ENCODE results near the gene CYP4F8. TPM values are rescaled to one million over a fixed set of nuclear protein-coding genes. Genes with fewer than 3 reads are reported as not detected.
"Not testable (repeated sequence)": the region's sequence is repeated elsewhere in the genome, so short reads cannot be mapped to it uniquely, and the experiment has no call there.

Gene CYP4F8
- total RNA-seq, 1 donor from 2014 or later = not detected

DNA sequence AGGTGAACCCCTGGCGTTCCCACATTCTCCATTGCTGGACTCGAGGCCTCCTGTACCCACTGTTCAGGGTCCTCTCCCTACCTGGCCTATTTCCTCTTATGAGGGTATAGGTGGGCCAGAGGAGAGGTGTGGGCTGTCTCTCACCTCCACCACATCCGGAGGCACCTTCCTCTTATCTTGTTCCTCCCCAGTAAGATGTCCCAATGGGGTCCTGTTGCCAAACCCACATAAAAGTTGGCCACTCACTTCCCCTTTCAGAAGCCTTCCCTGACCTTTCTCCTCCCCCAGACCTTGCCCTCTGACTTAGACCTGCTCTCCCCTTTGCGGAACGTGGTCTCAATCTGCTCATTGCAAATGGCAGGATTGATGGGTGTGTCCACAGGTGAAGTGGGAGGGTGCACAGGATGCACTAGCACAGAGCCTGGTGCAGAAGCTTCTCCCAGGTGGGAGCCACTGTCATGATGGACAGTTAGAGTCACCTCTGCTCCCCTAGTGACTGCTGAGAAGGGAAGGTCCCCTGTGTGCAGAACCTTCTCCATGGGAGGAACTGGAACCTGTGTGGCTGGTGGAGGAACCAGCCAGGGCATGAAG lies 27.0 kb downstream of the CYP4F8 start:
- H3K27ac Mint-ChIP-seq = no peak overlapping the region
- DNase-seq (ENCODE audit: low spot score) = no peak
- H3K4me3 Mint-ChIP-seq = no peak overlapping the region
- no peaks in the 10 kb centered on the region for H3K9me3 Mint-ChIP-seq
- no peaks in the 10 kb centered on the region for H3K36me3 Mint-ChIP-seq (ENCODE audit: low read depth)
- intact Hi-C loops (cut with micrococcal nuclease) = no loop called here
- H3K4me1 Mint-ChIP-seq (ENCODE audit: low read depth) = no peaks in the 10 kb centered on the region
- no peaks in the 10 kb centered on the region for H3K27me3 Mint-ChIP-seq (ENCODE audit: insufficient read depth)

GRCh38 chr19:15642807-15643206 lies 27.8 kb downstream of the CYP4F8 start:
- Mint-ChIP-seq H3K4me3 (no peak overlapping the region), H3K27me3 (ENCODE audit: insufficient read depth) (no peaks in the 10 kb centered on the region), H3K4me1 (ENCODE audit: low read depth) (no peaks in the 10 kb centered on the region), H3K9me3 (no peaks in the 10 kb centered on the region), H3K27ac (no peak overlapping the region), H3K36me3 (ENCODE audit: low read depth) (no peaks in the 10 kb centered on the region)
- intact Hi-C loops (cut with micrococcal nuclease) = no loop called here
- no peak for DNase-seq (ENCODE audit: low spot score)

DNA sequence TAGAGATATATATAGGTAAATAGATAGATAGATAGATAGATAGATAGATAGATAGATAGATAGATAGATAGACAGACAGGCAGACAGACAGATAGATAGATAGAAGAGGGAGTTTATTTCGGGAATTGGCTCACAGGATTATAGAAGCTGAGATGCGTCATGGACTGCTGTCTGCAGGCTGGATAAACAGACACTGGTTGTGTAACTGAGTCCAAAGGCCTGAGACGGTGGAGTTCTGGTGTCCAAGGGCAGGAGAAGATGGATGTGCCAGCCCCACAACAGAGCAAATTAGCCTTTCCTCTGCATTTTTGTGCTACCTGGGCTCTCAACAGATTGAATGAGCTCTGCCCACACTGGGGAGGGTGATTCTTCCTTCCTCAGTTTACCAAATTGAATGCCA lies 28.4 kb downstream of the CYP4F8 start:
- intact Hi-C loops (cut with micrococcal nuclease) = no loop called here
- DNase-seq (ENCODE audit: low spot score) = no peak
- no peak overlapping the region for H3K27ac Mint-ChIP-seq
- no peaks in the 10 kb centered on the region for H3K4me1 Mint-ChIP-seq (ENCODE audit: low read depth)
- no peak overlapping the region for H3K4me3 Mint-ChIP-seq
- H3K27me3 Mint-ChIP-seq (ENCODE audit: insufficient read depth) = no peaks in the 10 kb centered on the region
- H3K36me3 Mint-ChIP-seq (ENCODE audit: low read depth) = no peaks in the 10 kb centered on the region
- H3K9me3 Mint-ChIP-seq = no peaks in the 10 kb centered on the region

- Mint-ChIP-seq H3K27ac (no peak overlapping the region), H3K9me3 (no peaks in the 10 kb centered on the region), H3K4me3 (no peak overlapping the region), H3K27me3 (ENCODE audit: insufficient read depth) (no peaks in the 10 kb centered on the region), H3K36me3 (ENCODE audit: low read depth) (no peaks in the 10 kb centered on the region), H3K4me1 (ENCODE audit: low read depth) (no peaks in the 10 kb centered on the region)
- intact Hi-C loops (cut with micrococcal nuclease) = no loop called here
- no peak for DNase-seq (ENCODE audit: low spot score)
Observed at GRCh38 chr19:15644066-15644741, 29.2 kb downstream of the CYP4F8 start.

- H3K9me3 Mint-ChIP-seq = no peaks in the 10 kb centered on the region
Observed at GRCh38 chr19:15644816-15645215, 29.8 kb downstream of the CYP4F8 start.

GRCh38 chr19:15649526-15649925 lies 34.5 kb downstream of the CYP4F8 start:
- no peaks in the 10 kb centered on the region for H3K36me3 Mint-ChIP-seq (ENCODE audit: low read depth)
- peaks cover 4% of the 10 kb centered on the region for H3K27me3 Mint-ChIP-seq (ENCODE audit: insufficient read depth)
- intact Hi-C loops (cut with micrococcal nuclease) = no loop called here
- no peak overlapping the region for H3K27ac Mint-ChIP-seq
- H3K9me3 Mint-ChIP-seq = no peaks in the 10 kb centered on the region
- H3K4me3 Mint-ChIP-seq = no peak overlapping the region
- no peak for DNase-seq (ENCODE audit: low spot score)
- H3K4me1 Mint-ChIP-seq (ENCODE audit: low read depth) = no peaks in the 10 kb centered on the region

More at GRCh38 chr19:15644816-15645215, 29.8 kb downstream of the CYP4F8 start:
- Mint-ChIP-seq H3K27ac (no peak overlapping the region), H3K4me1 (ENCODE audit: low read depth) (no peaks in the 10 kb centered on the region), H3K36me3 (ENCODE audit: low read depth) (no peaks in the 10 kb centered on the region), H3K27me3 (ENCODE audit: insufficient read depth) (no peaks in the 10 kb centered on the region), H3K4me3 (no peak overlapping the region)
- no peak for DNase-seq (ENCODE audit: low spot score)
- intact Hi-C loops (cut with micrococcal nuclease) = no loop called here

DNA sequence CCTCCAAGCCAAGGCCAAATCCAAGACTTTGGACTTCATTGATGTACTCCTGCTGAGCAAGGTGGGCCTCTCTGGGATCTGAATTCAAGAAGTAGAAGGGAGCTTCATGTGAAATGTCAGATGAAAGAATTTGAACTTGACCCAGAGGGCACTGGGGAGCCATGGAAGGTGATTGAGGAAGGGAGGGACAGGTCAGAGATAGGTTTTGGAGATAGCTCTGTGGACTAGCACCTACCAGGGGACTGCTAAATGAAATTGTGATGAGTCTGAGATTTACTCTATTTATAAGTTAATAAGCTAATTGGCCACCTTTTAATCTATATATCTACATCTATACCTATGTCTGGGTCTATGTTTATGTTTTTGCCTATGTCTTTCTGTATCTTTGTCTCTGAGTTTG lies 35.1 kb downstream of the CYP4F8 start:
- DNase-seq (ENCODE audit: low spot score); intact Hi-C loops (cut with micrococcal nuclease); H3K4me3 Mint-ChIP-seq; H3K27me3 Mint-ChIP-seq (ENCODE audit: insufficient read depth); H3K4me1 Mint-ChIP-seq (ENCODE audit: low read depth); H3K36me3 Mint-ChIP-seq (ENCODE audit: low read depth); H3K9me3 Mint-ChIP-seq; H3K27ac Mint-ChIP-seq: not testable (repeated sequence)

- H3K36me3 Mint-ChIP-seq (ENCODE audit: low read depth) = no peaks in the 10 kb centered on the region
- H3K27ac Mint-ChIP-seq = no peak overlapping the region
- intact Hi-C loops (cut with micrococcal nuclease) = no loop called here
- DNase-seq (ENCODE audit: low spot score) = no peak
- peaks cover 4% of the 10 kb centered on the region for H3K27me3 Mint-ChIP-seq (ENCODE audit: insufficient read depth)
- H3K9me3 Mint-ChIP-seq = no peaks in the 10 kb centered on the region
- no peak overlapping the region for H3K4me3 Mint-ChIP-seq
- no peaks in the 10 kb centered on the region for H3K4me1 Mint-ChIP-seq (ENCODE audit: low read depth)
Observed at GRCh38 chr19:15651791-15652190, 36.8 kb downstream of the CYP4F8 start.

GRCh38 chr19:15652559-15653278 lies 37.7 kb downstream of the CYP4F8 start:
- no peaks in the 10 kb centered on the region for H3K4me1 Mint-ChIP-seq (ENCODE audit: low read depth)
- H3K27me3 Mint-ChIP-seq (ENCODE audit: insufficient read depth) = peaks cover 4% of the 10 kb centered on the region
- DNase-seq (ENCODE audit: low spot score) = no peak
- H3K36me3 Mint-ChIP-seq (ENCODE audit: low read depth) = no peaks in the 10 kb centered on the region
- H3K9me3 Mint-ChIP-seq = no peaks in the 10 kb centered on the region
- no peak overlapping the region for H3K4me3 Mint-ChIP-seq
- intact Hi-C loops (cut with micrococcal nuclease) = no loop called here
- H3K27ac Mint-ChIP-seq = no peak overlapping the region

DNA sequence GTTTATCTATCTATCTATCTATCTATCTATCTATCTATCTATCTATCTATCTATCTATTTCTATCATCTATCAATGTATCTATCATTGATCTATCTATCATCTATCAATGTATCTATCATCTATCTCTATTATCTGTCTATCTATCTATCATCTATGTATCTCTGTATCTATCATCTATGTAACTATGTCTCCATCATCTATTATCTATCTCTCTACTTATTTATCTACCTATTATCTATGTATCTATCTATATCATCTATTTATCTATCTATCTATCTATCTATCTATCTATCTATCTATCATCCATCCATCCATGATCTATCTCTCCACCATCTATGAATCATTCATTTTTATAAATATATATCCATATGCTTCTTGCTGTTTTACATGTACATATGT lies 41.4 kb downstream of the CYP4F8 start:
- Mint-ChIP-seq H3K27me3 (ENCODE audit: insufficient read depth) (peaks cover 4% of the 10 kb centered on the region), H3K9me3 (no peaks in the 10 kb centered on the region), H3K4me3 (no peak overlapping the region), H3K27ac (no peak overlapping the region), H3K4me1 (ENCODE audit: low read depth) (no peaks in the 10 kb centered on the region), H3K36me3 (ENCODE audit: low read depth) (no peaks in the 10 kb centered on the region)
- intact Hi-C loops (cut with micrococcal nuclease) = no loop called here
- DNase-seq (ENCODE audit: low spot score) = no peak

DNA sequence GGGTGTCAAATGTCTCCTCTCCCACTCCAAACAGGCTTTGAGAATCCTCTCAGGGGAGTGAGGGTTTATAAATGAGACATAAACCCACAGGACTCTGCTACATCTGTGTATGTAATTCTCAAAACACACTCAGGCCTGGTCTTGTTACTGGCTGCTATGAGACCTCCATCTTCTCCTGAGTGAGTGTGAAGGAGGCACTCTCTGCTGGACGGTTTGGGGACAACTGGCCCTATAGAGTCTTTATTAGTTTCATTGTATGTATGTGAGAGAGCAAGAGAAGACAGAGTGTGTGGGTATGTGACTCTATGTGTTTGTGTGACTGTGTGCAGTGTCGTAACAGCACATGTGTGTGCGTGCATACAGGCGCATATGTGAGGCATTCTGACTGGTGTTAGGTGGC lies 48.2 kb downstream of the CYP4F8 start:
- Mint-ChIP-seq H3K4me1 (ENCODE audit: low read depth) (no peaks in the 10 kb centered on the region), H3K27me3 (ENCODE audit: insufficient read depth) (no peaks in the 10 kb centered on the region), H3K27ac (no peak overlapping the region), H3K9me3 (no peaks in the 10 kb centered on the region), H3K36me3 (ENCODE audit: low read depth) (no peaks in the 10 kb centered on the region), H3K4me3 (no peak overlapping the region)
- DNase-seq (ENCODE audit: low spot score) = no peak
- intact Hi-C loops (cut with micrococcal nuclease) = no loop called here

DNA sequence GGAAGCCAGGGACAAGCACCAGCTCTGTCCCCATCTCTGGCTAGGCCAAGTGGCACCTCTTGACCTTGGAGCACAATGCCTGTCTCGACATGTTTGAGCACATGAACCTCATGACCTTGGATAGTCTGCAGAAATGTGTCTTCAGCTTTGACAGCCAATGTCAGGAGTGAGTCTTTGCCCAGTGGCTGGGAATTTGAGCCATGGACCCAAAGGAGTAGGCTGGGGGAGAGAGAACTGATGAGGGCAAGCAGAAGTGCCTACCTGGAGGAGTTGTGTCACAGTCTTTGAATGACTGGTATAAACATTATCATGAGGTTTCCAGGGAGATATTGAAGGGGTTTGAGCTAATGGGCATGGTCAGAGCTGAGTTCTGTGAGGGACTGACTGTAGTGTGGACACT lies 51.2 kb downstream of the CYP4F8 start:
- no peak overlapping the region for H3K4me3 Mint-ChIP-seq
- H3K27me3 Mint-ChIP-seq (ENCODE audit: insufficient read depth) = no peaks in the 10 kb centered on the region
- H3K27ac Mint-ChIP-seq = no peak overlapping the region
- intact Hi-C loops (cut with micrococcal nuclease) = no loop called here
- no peak for DNase-seq (ENCODE audit: low spot score)
- H3K9me3 Mint-ChIP-seq = no peaks in the 10 kb centered on the region
- H3K4me1 Mint-ChIP-seq (ENCODE audit: low read depth) = no peaks in the 10 kb centered on the region
- H3K36me3 Mint-ChIP-seq (ENCODE audit: low read depth) = no peaks in the 10 kb centered on the region

DNA sequence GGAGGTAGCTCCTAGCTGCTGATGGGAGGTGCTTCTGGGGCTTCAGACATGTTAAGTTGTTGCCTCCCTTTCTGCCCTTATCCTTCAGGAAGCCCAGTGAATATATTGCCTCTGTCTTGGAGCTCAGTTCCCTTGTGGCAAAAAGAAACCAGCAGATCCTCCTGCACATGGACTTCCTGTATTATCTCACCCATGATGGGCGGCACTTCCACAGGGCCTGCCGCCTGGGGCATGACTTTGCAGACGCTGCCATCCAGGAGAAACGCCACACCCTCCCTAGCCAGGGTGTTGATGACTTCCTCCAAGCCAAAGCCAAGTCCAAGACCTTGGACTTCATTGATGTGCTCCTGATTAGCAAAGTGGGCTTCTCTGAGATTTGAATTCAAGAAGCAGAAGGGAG lies 51.9 kb downstream of the CYP4F8 start:
- Mint-ChIP-seq H3K4me1 (ENCODE audit: low read depth) (no peaks in the 10 kb centered on the region), H3K9me3 (no peaks in the 10 kb centered on the region), H3K27me3 (ENCODE audit: insufficient read depth) (no peaks in the 10 kb centered on the region), H3K4me3 (no peak overlapping the region), H3K36me3 (ENCODE audit: low read depth) (no peaks in the 10 kb centered on the region), H3K27ac (no peak overlapping the region)
- no peak for DNase-seq (ENCODE audit: low spot score)
- intact Hi-C loops (cut with micrococcal nuclease) = no loop called here
